Dendritic cell treated with granulocyte-macrophage colony-stimulating factor and Interleukin-4, amounts not matched to agents 40 ng/mL and 50 ng/mL, for 4 days (primary cell): ENCODE measurements around the gene CCDC92.
A peak's percentile ranks its signal among the peaks of the same experiment; 100 is the strongest.

ENCODE experiments used
- H3K27ac Mint-ChIP-seq: one replicate; pipeline ENCODE4 v1.8.0; 2022; ENCODE audit warnings: mild to moderate bottlenecking, mixed read lengths
- H3K27me3 Mint-ChIP-seq: one replicate; pipeline ENCODE4 v1.8.0; 2022; ENCODE audit warnings: mild to moderate bottlenecking, mixed read lengths
- H3K36me3 Mint-ChIP-seq: one replicate; pipeline ENCODE4 v1.8.0; 2022; ENCODE audit warnings: low read depth, mixed read lengths
- H3K4me1 Mint-ChIP-seq: one replicate; pipeline ENCODE4 v1.8.0; 2022; ENCODE audit warnings: low read depth, mixed read lengths
- H3K4me3 Mint-ChIP-seq: one replicate; pipeline ENCODE4 v1.8.0; 2022; ENCODE audit warnings: mild to moderate bottlenecking, moderate library complexity, mixed read lengths
- H3K9me3 Mint-ChIP-seq: one replicate; pipeline ENCODE4 v1.8.0; 2022; ENCODE audit warnings: mixed read lengths
- intact Hi-C: fragments of 100-400 bp; cut with micrococcal nuclease; formaldehyde crosslinking; loops from one replicate; pipeline ENCODE4 v1.15.0; 2022

CCDC92 gene

DNA sequence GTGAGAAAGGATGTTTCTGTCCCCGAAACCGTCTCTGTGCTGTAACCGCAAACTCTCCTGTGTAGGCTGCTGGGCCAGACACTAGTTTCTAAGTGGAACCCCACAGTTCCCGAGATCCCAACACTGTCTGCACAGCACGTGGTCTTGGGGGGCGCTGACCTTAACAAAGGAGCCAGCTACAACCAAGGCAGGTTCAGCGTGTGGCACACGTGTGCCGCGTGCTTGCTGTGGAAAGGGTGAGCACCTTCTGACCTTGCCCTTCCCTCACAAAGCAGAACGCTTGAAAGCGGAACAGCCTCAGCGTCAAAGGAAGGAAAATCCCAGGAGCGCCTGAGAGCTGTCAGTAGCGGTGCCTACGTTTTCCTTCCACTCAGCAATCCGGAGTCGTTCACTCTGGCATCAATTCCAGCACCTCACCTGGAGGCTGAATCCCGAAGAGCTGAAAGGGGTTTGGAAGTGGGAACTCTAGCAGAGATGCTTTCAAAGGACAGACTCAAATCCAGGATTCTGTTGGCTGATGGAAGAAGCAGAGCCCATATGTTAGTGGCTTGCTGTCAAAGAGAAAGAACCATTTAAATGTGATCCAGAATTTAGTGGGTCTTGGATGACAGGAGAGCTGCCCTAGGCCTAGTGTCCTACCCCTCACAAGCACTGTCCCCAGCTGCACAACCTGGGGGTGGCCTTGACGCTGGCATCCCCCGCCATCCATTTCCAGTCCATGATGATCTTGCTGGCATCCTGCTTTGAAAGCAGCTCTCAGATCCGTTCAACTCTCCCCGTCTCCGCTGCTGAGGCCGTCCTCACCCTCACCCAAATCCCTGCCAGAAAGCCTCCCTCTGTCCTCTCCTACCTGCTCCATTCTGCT is 27.1 kb downstream of the CCDC92 start:
- H3K4me3 Mint-ChIP-seq, result no peak overlapping the region

GRCh38 chr12:123944696-123945095 is 27.9 kb downstream of the CCDC92 start:
- Mint-ChIP-seq H3K36me3 (peaks cover 57% of the 10 kb centered on the region), H3K27me3 (no peaks in the 10 kb centered on the region), H3K4me3 (no peak overlapping the region), H3K4me1 (peaks cover 16% of the 10 kb centered on the region), H3K9me3 (peaks cover 18% of the 10 kb centered on the region), H3K27ac (no peak overlapping the region)
- intact Hi-C loops, result no loop called here

More for the DNA sequence above, 27.1 kb downstream of the CCDC92 start:
- H3K4me1 Mint-ChIP-seq, result peaks cover 12% of the 10 kb centered on the region
- H3K36me3 Mint-ChIP-seq, result peaks cover 55% of the 10 kb centered on the region
- intact Hi-C loops, result no loop called here
- no peaks in the 10 kb centered on the region for H3K27me3 Mint-ChIP-seq
- peaks cover 18% of the 10 kb centered on the region for H3K9me3 Mint-ChIP-seq
- H3K27ac Mint-ChIP-seq, result no peak overlapping the region

GRCh38 chr12:123943816-123944215 is 28.8 kb downstream of the CCDC92 start:
- H3K4me3 Mint-ChIP-seq, result no peak overlapping the region
- no peaks in the 10 kb centered on the region for H3K27me3 Mint-ChIP-seq
- H3K9me3 Mint-ChIP-seq, result peaks cover 18% of the 10 kb centered on the region
- H3K36me3 Mint-ChIP-seq, result peaks cover 50% of the 10 kb centered on the region
- intact Hi-C loops, result no loop called here
- H3K27ac Mint-ChIP-seq, result no peak overlapping the region
- H3K4me1 Mint-ChIP-seq, result peaks cover 21% of the 10 kb centered on the region

DNA sequence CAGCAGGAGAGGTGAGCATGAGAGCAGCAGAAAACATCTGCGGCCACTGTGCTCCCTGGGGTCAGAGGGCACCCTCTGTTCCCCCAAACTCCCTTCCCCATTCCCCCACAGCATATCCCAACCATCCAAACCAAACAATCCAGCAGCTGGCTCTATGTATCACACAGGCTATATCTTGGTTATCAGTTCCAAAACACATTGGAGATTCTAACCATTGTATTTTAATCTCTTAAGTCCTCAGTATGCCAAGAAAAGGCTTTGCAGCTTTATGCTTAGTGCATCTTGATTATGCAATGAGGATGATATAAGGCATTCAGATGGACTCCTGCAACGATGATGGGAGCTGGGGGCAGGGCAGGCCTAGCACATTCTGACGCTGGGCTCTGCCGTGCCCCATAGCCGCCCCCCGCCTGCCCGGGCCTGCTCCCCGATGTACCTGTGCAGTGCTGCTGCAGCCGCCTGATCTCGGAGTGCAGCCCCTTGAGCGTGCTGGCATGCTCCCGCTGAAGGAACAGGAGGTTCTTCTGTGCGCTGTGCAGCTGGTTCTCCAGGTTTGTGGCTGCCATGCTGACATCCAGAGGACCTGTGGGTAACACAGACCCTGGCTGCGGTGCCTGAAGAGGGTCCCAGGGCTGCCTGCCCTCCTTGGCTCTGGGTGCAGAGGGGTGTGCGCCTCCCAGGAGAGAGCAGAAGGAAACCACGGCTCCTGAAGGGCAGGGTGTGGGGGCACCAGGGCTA is 29.6 kb downstream of the CCDC92 start:
- peaks cover 18% of the 10 kb centered on the region for H3K9me3 Mint-ChIP-seq
- intact Hi-C loops, result no loop called here

GRCh38 chr12:123942238-123942653 is 30.4 kb downstream of the CCDC92 start:
- H3K27me3 Mint-ChIP-seq, result no peaks in the 10 kb centered on the region
- intact Hi-C loops, result no loop called here
- no peak overlapping the region for H3K4me3 Mint-ChIP-seq

More for the DNA sequence above, 29.6 kb downstream of the CCDC92 start:
- peaks cover 46% of the 10 kb centered on the region for H3K36me3 Mint-ChIP-seq
- peaks cover 28% of the 10 kb centered on the region for H3K4me1 Mint-ChIP-seq
- no peak overlapping the region for H3K27ac Mint-ChIP-seq
- no peaks in the 10 kb centered on the region for H3K27me3 Mint-ChIP-seq
- H3K4me3 Mint-ChIP-seq, result no peak overlapping the region

DNA sequence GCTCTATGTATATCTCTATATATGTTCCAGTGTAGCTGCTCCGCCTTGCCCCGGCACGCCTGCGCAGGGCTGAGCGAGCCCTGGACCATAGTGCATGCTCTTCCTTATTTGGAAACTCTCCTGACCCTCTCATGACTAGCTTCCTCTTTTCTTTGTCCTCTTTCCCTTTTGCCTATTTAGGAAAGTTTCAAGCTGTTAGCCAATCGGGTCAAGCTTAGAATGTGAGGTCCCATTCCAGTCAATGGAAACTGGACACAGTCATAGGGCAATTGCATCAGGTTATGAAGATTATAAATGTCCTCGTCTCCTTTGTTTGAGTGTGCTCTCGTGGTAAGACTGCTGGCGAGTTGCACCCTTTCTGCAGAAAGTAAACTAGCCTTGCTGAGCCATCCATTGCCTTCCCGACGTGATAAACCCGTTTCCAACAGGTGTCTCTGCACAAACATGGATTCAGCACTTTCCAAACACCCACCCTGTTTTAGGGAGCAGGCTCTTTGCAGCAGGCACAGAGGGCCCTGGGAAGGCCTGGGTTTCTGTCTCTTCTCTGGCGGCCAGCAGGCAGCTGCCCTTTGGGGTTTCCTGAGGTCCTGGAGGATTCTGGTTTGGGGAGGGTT is 30.9 kb downstream of the CCDC92 start:
- peak overlapping the region; percentile 63 for H3K27ac Mint-ChIP-seq
- H3K27me3 Mint-ChIP-seq, result no peaks in the 10 kb centered on the region
- peaks cover 58% of the 10 kb centered on the region for H3K36me3 Mint-ChIP-seq

More at GRCh38 chr12:123942238-123942653, 30.4 kb downstream of the CCDC92 start:
- Mint-ChIP-seq H3K9me3 (peaks cover 18% of the 10 kb centered on the region), H3K4me1 (peaks cover 36% of the 10 kb centered on the region), H3K36me3 (peaks cover 53% of the 10 kb centered on the region), H3K27ac (peak overlapping the region; percentile 63)

DNA sequence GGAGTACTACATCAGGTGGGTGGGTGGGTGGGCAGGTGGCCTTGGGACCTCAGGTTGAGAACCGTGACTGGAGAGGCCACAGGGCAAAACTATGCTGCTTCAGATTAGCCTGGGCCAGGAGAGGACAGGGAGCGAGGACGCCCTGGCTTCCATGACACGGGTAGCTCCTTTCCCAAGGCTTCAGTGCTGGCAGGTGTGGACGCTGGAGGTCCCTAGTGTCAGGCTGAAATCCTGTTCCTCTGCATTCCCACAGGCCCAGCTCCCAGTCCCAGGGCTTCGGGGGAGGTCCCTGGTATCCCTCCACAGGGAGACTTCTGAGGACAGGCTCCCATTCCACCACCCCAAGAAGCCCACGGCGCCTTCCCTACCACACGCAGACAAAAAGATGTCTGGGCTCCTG is 31.6 kb downstream of the CCDC92 start:
- Mint-ChIP-seq H3K4me3 (no peak overlapping the region), H3K4me1 (peaks cover 36% of the 10 kb centered on the region), H3K9me3 (peaks cover 18% of the 10 kb centered on the region), H3K27ac (peak overlapping the region; percentile 63), H3K27me3 (no peaks in the 10 kb centered on the region), H3K36me3 (peaks cover 66% of the 10 kb centered on the region)
- intact Hi-C loops, result no loop called here

More for the DNA sequence above, 30.9 kb downstream of the CCDC92 start:
- intact Hi-C loops, result no loop called here
- Mint-ChIP-seq H3K9me3 (peaks cover 18% of the 10 kb centered on the region), H3K4me1 (peaks cover 36% of the 10 kb centered on the region), H3K4me3 (no peak overlapping the region)

GRCh38 chr12:123940627-123940966 is 32.0 kb downstream of the CCDC92 start:
- peaks cover 67% of the 10 kb centered on the region for H3K36me3 Mint-ChIP-seq
- peaks cover 36% of the 10 kb centered on the region for H3K4me1 Mint-ChIP-seq
- H3K4me3 Mint-ChIP-seq, result no peak overlapping the region
- intact Hi-C loops, result no loop called here
- H3K27ac Mint-ChIP-seq, result no peak overlapping the region
- no peaks in the 10 kb centered on the region for H3K27me3 Mint-ChIP-seq
- peaks cover 18% of the 10 kb centered on the region for H3K9me3 Mint-ChIP-seq

DNA sequence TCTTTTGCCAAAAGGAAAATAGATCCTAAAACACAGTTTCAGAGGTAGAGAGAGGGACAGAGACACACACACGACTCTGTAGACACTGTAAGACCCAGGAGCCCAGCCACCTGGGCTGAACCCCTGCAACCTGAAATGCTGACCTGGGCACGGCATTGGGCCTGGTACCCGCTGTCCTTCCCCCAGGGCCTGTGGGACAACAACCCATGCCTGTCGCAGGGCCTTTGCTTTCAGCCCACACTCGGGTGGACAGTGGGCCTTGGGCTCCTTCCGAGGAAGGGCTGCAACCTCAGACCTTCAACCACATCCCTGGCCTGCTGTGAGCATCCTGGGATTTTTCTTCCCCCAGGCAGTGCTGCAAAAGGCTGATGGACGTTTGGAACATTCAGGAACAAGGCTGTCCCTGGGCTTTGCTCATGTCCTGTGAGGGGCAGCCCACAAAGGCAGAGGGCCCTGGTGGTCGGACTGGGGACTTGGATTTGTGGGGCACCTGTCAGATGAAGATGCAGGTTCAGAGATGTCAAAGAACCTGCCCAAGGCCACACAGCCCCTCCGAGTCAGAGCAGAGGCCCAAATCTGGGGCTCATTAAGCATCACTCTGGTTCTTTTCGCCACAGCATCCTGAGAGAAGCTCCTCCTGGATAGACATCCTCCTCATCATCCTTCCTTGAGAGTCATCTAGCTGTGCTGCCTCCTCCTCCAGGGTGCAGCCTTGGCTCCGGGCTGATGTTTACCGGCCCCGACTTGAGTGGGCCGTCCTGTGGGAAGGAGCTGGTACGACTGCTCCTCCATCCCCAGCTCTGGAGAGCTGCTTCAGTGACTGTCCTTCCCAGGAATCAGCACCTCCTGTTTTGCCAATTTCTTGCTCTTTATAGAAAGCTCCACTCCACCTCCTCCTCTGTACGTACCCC is 32.7 kb downstream of the CCDC92 start:
- Mint-ChIP-seq H3K36me3 (peaks cover 67% of the 10 kb centered on the region), H3K9me3 (peaks cover 18% of the 10 kb centered on the region), H3K27ac (no peak overlapping the region), H3K4me3 (no peak overlapping the region), H3K27me3 (no peaks in the 10 kb centered on the region), H3K4me1 (peaks cover 36% of the 10 kb centered on the region)
- intact Hi-C loops, result no loop called here

DNA sequence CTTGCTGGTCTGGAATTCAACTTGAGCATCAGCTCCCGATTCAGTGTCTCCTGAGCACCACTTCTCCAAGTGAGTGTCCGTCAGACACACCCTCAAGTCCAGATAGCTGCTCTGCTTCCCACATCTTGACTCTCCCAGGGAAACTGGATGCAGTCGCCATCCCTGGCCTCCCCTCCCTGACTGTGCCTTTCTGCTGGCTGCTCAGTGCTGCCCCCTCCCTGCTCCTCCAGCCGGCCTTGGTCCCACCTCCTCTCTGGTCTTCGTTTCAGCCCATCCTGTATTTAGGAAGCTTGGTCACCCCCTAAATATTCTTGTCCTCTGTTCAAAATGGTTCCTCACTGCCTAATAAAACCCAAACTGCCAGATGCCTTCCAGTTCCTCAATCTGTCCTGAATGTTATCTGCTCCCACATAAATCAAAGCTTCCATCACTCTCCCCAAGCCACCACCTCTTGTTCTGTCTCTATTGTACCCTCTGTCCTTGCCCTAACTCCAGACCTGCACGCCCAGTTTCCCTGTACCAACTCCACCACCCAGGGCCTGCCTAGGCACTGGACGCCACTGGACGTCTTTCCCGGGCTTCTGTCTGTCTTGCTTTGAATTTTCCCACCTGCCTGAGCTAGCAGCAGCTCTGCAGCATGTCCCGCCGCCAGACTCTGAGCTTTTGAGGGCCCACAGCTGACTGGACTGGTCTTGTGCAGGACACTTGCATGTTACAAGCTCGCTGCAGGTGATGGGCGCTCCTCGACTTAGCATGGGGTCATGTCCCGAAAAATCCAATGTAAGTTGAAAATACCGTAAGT is 33.8 kb downstream of the CCDC92 start:
- peaks cover 59% of the 10 kb centered on the region for H3K36me3 Mint-ChIP-seq
- intact Hi-C loops, result no loop called here
- H3K27me3 Mint-ChIP-seq, result no peaks in the 10 kb centered on the region
- peak overlapping the region; percentile 18 for H3K4me3 Mint-ChIP-seq
- H3K4me1 Mint-ChIP-seq, result peaks cover 36% of the 10 kb centered on the region
- H3K27ac Mint-ChIP-seq, result peak overlapping the region; percentile 75
- peaks cover 18% of the 10 kb centered on the region for H3K9me3 Mint-ChIP-seq

DNA sequence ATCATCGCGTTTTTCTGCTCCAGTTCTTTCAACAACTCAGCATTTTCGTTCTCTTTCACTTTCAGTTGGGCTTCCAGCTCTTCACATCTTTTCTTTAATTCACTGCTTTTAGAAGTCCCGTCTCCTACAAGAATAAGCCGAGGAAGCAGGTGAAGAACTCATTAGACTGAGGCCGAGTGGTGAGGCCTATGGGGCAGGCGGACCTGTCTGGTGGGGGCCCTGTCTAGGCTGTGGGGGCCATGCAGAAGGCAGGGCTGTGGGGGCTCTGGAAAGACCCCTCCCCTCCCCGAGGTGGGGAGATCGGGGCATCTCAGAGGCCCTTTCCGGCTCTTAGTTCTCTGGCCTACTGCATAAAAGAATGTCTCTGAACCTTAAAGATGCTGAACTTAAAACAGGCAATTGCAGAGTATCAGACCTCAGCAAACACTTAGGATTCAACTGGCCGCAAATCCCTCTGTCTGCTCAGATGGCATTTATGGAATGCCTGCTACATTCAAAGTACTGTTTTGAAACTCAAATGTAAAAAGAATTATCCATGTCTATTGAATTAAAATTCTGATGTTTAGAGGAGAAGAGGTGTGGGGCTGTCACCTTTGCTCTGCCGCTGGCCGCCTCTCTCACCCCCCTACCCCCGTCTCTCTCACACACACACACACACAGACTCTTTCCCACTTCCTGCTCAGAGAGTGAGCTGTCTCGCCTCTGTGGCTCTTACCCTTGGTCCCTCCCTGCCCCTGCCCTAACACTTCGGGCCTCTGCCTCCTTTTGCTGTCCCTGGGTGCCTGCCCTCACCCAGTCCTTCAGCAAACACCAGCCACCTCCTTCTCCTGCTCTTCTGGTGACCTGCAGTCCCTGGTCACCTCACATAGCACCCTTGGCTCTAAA is 34.7 kb downstream of the CCDC92 start:
- H3K4me3 Mint-ChIP-seq, result peak overlapping the region; percentile 18
- H3K36me3 Mint-ChIP-seq, result peaks cover 50% of the 10 kb centered on the region
- H3K4me1 Mint-ChIP-seq, result peaks cover 36% of the 10 kb centered on the region
- H3K27me3 Mint-ChIP-seq, result peaks cover 6% of the 10 kb centered on the region
- intact Hi-C loops, result no loop called here
- H3K9me3 Mint-ChIP-seq, result peaks cover 18% of the 10 kb centered on the region
- H3K27ac Mint-ChIP-seq, result peak overlapping the region; percentile 75
